Gastrocnemius medialis (tissue), 4 donors: Measurements from ENCODE around the gene TAS2R46. TPM values are rescaled to one million over a fixed set of nuclear protein-coding genes. Genes with fewer than 3 reads are reported as not detected.
"Not testable (repeated sequence)": the region's sequence is repeated elsewhere in the genome, so short reads cannot be mapped to it uniquely, and the experiment has no call there.

Source experiments
- ATAC-seq, 2 donors: fragments of 150-250 bp; one replicate each; pipeline ENCODE4 v1.9.1; 2016
- DNase-seq, 2 donors: peaks; one replicate each; pipeline ENCODE4 v3.0.0-alpha.2; 2019
- H3K27ac ChIP-seq, 4 donors: fragments of 200-600 bp; sonication (generic); 1 replicate in 1 of 4; 2 replicates in 3 of 4; pipeline ENCODE4 v1.5.1; 2016 to 2018; ENCODE audit warnings: mild to moderate bottlenecking in 2 of 4, moderate library complexity in 1 of 4
- H3K27me3 ChIP-seq, 3 donors: fragments of 200-600 bp; sonication (generic) in 2 of 3; 1 replicate in 1 of 3; 2 replicates in 2 of 3; pipeline versions ENCODE4 v1.5.1 to v1.6.0; 2016 to 2019; ENCODE audit warnings: mild to moderate bottlenecking in 1 of 3, moderate library complexity in 1 of 3
- H3K36me3 ChIP-seq, 2 donors: fragments of 200-600 bp; sonication (generic) in 1 of 2; one replicate each; pipeline ENCODE4 v1.5.1; 2017 to 2018
- H3K4me1 ChIP-seq, 2 donors: fragments of 200-600 bp; sonication (generic) in 1 of 2; one replicate each; pipeline ENCODE4 v1.5.1; 2016 to 2017; ENCODE audit warnings: mild to moderate bottlenecking in 2 of 2
- H3K4me3 ChIP-seq, 4 donors: fragments of 200-600 bp; sonication (generic) in 3 of 4; 1 replicate in 1 of 4; 2 replicates in 3 of 4; pipeline ENCODE4 v1.5.1; 2016 to 2019; ENCODE audit warnings: mild to moderate bottlenecking in 2 of 4
- H3K9me3 ChIP-seq, 3 donors: fragments of 200-600 bp; sonication (generic) in 2 of 3; 1 replicate in 1 of 3; 2 replicates in 2 of 3; pipeline ENCODE4 v1.5.1; 2016 to 2019
- CTCF ChIP-seq, 5 experiments: fragments of 450-650 bp in 3 of 5; fragments of 200-600 bp in 2 of 5; sonication (generic) in 2 of 5; IDR thresholded peaks in 4 of 5; conservative IDR thresholded peaks in 1 of 5; 1 replicate in 4 of 5; 2 replicates in 1 of 5; pipeline ENCODE4 v1.5.1; 2016 to 2019; ENCODE audit warnings: antibody characterized with exemption in 5 of 5, mild to moderate bottlenecking in 3 of 5, moderate library complexity in 3 of 5
- POLR2A ChIP-seq, 2 donors: fragments of 450-650 bp; IDR thresholded peaks; one replicate each; pipeline ENCODE4 v1.6.1; 2017; ENCODE audit warnings: antibody characterized with exemption in 2 of 2, mild to moderate bottlenecking in 2 of 2, moderate library complexity in 2 of 2
- in situ Hi-C, 4 donors: fragments of 200-750 bp; cut with MboI; loops; one replicate each; pipeline versions ENCODE4 v1.15.0 to v1.8.0; 2017; ENCODE audit warnings: low sequenced_read_pairs in 4 of 4
- intact Hi-C: fragments of 100-400 bp; cut with DNase I; formaldehyde crosslinking; loops from one replicate; pipeline ENCODE4 v1.15.1; 2023; ENCODE audit warnings: low total_unique reads
- total RNA-seq, 4 donors: library from RNA; depleted of rRNA; stranded (reverse); fragments of >200 nt; gene quantifications; one replicate each; pipeline versions ENCODE4 v1.1.0 to v1.2.3, GENCODE V29; 2016

The TAS2R46 gene, protein sequence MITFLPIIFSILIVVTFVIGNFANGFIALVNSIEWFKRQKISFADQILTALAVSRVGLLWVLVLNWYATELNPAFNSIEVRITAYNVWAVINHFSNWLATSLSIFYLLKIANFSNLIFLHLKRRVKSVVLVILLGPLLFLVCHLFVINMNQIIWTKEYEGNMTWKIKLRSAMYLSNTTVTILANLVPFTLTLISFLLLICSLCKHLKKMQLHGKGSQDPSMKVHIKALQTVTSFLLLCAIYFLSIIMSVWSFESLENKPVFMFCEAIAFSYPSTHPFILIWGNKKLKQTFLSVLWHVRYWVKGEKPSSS
- total RNA-seq: 1 to 10 TPM in 1 of 4 donors, not detected in 3; 1.5 TPM

- H3K9me3 ChIP-seq, H3K27ac ChIP-seq, H3K36me3 ChIP-seq, in situ Hi-C loops, ATAC-seq, intact Hi-C loops, DNase-seq, H3K27me3 ChIP-seq, H3K4me3 ChIP-seq, H3K4me1 ChIP-seq: not testable (repeated sequence)
These were observed at the start of gene TAS2R46 for GRCh38 chr12:11062194-11062593. Gene TAS2R46, minus strand, starts transcription at chr12:11062294. Its CDS starts 0 bp downstream, at chr12:11062294.

DNA sequence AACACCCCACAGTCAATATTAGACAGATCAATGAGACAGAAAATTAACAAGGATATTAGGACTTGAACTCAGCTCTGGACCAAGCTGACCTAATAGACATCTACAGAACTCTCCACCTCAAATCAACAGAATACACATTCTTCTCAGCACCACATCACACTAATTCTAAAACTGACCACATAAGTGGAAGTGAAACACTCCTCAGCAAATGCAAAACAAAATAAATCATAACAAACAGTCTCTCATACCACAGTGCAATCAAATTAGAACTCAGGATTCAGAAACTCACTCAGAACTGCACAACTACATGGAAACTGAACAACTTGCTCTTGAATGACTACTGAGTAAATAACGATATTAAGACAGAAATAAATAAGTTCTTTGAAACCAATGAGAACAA lies 49.1 kb upstream of the TAS2R46 start:
- DNase-seq, H3K4me1 ChIP-seq, ATAC-seq, in situ Hi-C loops, H3K4me3 ChIP-seq, H3K27ac ChIP-seq, H3K36me3 ChIP-seq, H3K9me3 ChIP-seq, intact Hi-C loops, H3K27me3 ChIP-seq: not testable (repeated sequence)

- DNase-seq (no peak), ATAC-seq (no peak)
- no peak overlapping the region for H3K4me3 ChIP-seq
- no peaks in the 10 kb centered on the region for H3K9me3 ChIP-seq
- no peak overlapping the region for H3K27ac ChIP-seq
- H3K36me3 ChIP-seq: no peaks in the 10 kb centered on the region
- no peaks in the 10 kb centered on the region for H3K4me1 ChIP-seq
- no peaks in the 10 kb centered on the region for H3K27me3 ChIP-seq
- in situ Hi-C loops: no loop called here
- intact Hi-C loops: no loop called here
- no peak for TF ChIP-seq POLR2A (IDR thresholded peaks at IDR 0.05)
- TF ChIP-seq CTCF (IDR thresholded peaks at IDR 0.05 in 4 of 5, conservative IDR thresholded peaks at IDR 0.05 in 1 of 5): no peak
These were observed 46.8 kb upstream of the TAS2R46 start for GRCh38 chr12:11108862-11109261.

- Histone ChIP-seq H3K36me3 (no peaks in the 10 kb centered on the region), H3K9me3 (no peaks in the 10 kb centered on the region), H3K4me1 (no peaks in the 10 kb centered on the region), H3K27me3 (no peaks in the 10 kb centered on the region), H3K27ac (no peak overlapping the region), H3K4me3 (no peak overlapping the region)
- DNase-seq (no peak), ATAC-seq (no peak)
- in situ Hi-C loops: no loop called here
- TF ChIP-seq POLR2A (IDR thresholded peaks at IDR 0.05) (no peak), CTCF (IDR thresholded peaks at IDR 0.05 in 4 of 5, conservative IDR thresholded peaks at IDR 0.05 in 1 of 5) (no peak)
- intact Hi-C loops: no loop called here
These were observed 45.6 kb upstream of the TAS2R46 start for GRCh38 chr12:11107719-11108118.

DNA sequence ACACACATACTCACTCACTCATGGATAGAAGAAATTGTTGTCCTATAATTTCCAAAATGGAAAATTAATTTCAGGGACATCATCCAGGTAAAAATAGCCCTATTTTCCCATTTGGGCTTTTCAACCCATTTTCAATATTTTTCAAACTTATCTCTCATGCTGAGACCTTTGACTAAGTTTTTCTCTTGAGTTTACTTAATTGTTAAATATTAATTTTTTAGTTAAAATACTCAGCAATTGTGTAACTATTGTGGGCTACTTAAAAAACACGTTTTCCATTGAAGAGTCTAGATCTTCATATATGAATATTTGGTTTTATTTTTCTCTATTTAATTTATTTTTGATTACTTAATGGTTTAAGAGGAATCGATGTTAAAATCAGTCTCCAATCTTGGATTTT lies 44.2 kb upstream of the TAS2R46 start:
- intact Hi-C loops: no loop called here
- H3K4me1 ChIP-seq: no peaks in the 10 kb centered on the region
- H3K27ac ChIP-seq: no peak overlapping the region
- no peak for ATAC-seq
- no peak overlapping the region for H3K4me3 ChIP-seq
- H3K27me3 ChIP-seq: no peaks in the 10 kb centered on the region
- no peak for DNase-seq
- TF ChIP-seq POLR2A (IDR thresholded peaks at IDR 0.05): no peak
- in situ Hi-C loops: no loop called here
- H3K36me3 ChIP-seq: no peaks in the 10 kb centered on the region
- no peaks in the 10 kb centered on the region for H3K9me3 ChIP-seq

- DNase-seq (no peak), ATAC-seq (no peak)
- in situ Hi-C loops: no loop called here
- Histone ChIP-seq H3K9me3 (no peaks in the 10 kb centered on the region), H3K4me3 (no peak overlapping the region), H3K4me1 (no peaks in the 10 kb centered on the region), H3K27ac (no peak overlapping the region), H3K27me3 (no peaks in the 10 kb centered on the region), H3K36me3 (no peaks in the 10 kb centered on the region)
- no peak for TF ChIP-seq CTCF (IDR thresholded peaks at IDR 0.05 in 4 of 5, conservative IDR thresholded peaks at IDR 0.05 in 1 of 5)
- intact Hi-C loops: no loop called here
These were observed 43.5 kb upstream of the TAS2R46 start for GRCh38 chr12:11105546-11105945.

DNA sequence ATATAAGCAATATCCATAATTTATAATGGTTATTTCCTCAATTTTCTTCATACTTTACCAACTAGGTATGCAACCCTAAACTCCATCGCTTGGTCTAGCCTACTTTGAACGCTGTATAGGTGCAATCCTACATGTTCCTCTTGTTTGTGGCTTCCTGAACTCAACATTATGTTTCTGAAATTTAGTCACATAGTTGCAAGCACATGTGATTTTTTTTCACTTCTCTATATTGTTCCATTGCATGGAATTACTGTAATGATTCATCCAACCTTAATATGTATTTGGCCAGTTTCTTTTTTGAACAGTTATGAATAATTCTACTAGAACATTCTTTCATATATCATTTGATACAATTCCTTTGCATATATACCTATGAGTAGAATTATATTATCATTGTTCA lies 32.8 kb upstream of the TAS2R46 start:
- H3K27ac ChIP-seq, H3K36me3 ChIP-seq, H3K27me3 ChIP-seq, DNase-seq, H3K9me3 ChIP-seq, H3K4me3 ChIP-seq, in situ Hi-C loops, intact Hi-C loops, ATAC-seq, H3K4me1 ChIP-seq: not testable (repeated sequence)
